Vagina (tissue), 2 donors: ENCODE measurements around the gene MX2.

Experiments used
- POLR2AphosphoS5 ChIP-seq, 2 donors: sonication (generic); formaldehyde crosslinking; IDR thresholded peaks; one replicate each; pipeline ENCODE4 v1.9.0; 2017; ENCODE audit warnings: antibody characterized with exemption in 2 of 2, mild to moderate bottlenecking in 2 of 2, low read depth in 1 of 2; ENCODE audit not compliant: insufficient read depth in 1 of 2
- TF ChIP-seq, protein P1 (sequence below), 3 experiments: fragments of 450-650 bp in 2 of 3; fragments of 200-600 bp in 1 of 3; sonication (generic) in 1 of 3; IDR thresholded peaks; one replicate each; pipeline ENCODE4 v1.5.1; 2017 to 2019; ENCODE audit warnings: antibody characterized with exemption in 3 of 3, mild to moderate bottlenecking in 2 of 3, moderate library complexity in 2 of 3

DNA sequence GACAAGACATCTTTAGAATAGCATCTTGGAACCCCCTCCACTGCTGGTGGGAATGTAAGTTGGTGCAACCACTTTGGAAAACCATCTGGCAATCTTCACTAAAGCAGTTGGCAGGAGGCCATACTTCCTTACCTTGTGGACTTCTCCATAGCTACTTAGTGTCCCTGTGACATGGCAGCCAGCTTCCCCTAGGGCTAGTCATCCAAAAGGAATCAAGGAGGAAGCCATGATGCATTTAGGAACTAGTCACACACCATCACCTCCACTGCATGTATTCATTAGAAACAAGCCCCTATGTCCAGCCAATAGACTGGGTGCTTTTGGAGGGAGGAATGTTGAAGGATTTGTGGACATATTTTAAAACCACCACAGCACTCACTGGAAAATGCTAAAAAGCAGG is 19.9 kb downstream of the MX2 start:
- TF ChIP-seq, protein P1, sequence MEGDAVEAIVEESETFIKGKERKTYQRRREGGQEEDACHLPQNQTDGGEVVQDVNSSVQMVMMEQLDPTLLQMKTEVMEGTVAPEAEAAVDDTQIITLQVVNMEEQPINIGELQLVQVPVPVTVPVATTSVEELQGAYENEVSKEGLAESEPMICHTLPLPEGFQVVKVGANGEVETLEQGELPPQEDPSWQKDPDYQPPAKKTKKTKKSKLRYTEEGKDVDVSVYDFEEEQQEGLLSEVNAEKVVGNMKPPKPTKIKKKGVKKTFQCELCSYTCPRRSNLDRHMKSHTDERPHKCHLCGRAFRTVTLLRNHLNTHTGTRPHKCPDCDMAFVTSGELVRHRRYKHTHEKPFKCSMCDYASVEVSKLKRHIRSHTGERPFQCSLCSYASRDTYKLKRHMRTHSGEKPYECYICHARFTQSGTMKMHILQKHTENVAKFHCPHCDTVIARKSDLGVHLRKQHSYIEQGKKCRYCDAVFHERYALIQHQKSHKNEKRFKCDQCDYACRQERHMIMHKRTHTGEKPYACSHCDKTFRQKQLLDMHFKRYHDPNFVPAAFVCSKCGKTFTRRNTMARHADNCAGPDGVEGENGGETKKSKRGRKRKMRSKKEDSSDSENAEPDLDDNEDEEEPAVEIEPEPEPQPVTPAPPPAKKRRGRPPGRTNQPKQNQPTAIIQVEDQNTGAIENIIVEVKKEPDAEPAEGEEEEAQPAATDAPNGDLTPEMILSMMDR (IDR thresholded peaks at IDR 0.05), result no peak
- TF ChIP-seq POLR2AphosphoS5 (IDR thresholded peaks at IDR 0.05; ENCODE audit: insufficient read depth in 1 of 2, low read depth in 1 of 2), result no peak
